PFSK-1 (cell line): ENCODE measurements around the gene CLEC11A.

Experiments used
- POLR2AphosphoS5 ChIP-seq: IDR thresholded peaks from 2 replicates; pipeline ENCODE4 v1.6.1; 2012; ENCODE audit warnings: low read depth, mild to moderate bottlenecking, control low read depth, low read length, moderate library complexity
- TF ChIP-seq, protein P1 (sequence below), 2 experiments: IDR thresholded peaks; 2 replicates each; pipeline versions ENCODE4 v1.6.1 to v1.8.0; 2011 to 2012; ENCODE audit warnings: low read depth in 2 of 2, low read length in 2 of 2, control low read depth in 1 of 2, inconsistent platforms in 1 of 2, mild to moderate bottlenecking in 1 of 2, moderate library complexity in 1 of 2; ENCODE audit not compliant: insufficient read depth in 1 of 2

DNA sequence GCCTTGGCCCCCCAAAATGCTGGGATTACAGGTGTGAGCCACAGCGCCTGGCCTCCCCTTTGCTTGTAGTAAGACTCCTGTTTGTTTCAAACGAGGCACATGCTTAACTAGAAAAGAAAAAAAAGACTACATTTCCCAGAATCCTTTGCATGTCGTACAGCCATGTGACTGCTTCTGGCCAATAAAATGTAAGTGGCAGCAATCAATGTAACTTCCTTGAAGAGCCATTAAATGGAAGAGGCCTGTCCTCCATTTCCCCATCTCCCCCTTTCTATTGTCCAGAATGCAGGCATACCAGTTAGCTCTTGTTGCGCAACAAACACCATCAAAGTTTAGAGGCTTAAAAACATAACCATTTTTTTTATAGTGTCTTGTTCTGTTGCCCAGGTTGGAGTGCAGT, 36.7 kb downstream of the CLEC11A start:
- TF ChIP-seq, protein P1, sequence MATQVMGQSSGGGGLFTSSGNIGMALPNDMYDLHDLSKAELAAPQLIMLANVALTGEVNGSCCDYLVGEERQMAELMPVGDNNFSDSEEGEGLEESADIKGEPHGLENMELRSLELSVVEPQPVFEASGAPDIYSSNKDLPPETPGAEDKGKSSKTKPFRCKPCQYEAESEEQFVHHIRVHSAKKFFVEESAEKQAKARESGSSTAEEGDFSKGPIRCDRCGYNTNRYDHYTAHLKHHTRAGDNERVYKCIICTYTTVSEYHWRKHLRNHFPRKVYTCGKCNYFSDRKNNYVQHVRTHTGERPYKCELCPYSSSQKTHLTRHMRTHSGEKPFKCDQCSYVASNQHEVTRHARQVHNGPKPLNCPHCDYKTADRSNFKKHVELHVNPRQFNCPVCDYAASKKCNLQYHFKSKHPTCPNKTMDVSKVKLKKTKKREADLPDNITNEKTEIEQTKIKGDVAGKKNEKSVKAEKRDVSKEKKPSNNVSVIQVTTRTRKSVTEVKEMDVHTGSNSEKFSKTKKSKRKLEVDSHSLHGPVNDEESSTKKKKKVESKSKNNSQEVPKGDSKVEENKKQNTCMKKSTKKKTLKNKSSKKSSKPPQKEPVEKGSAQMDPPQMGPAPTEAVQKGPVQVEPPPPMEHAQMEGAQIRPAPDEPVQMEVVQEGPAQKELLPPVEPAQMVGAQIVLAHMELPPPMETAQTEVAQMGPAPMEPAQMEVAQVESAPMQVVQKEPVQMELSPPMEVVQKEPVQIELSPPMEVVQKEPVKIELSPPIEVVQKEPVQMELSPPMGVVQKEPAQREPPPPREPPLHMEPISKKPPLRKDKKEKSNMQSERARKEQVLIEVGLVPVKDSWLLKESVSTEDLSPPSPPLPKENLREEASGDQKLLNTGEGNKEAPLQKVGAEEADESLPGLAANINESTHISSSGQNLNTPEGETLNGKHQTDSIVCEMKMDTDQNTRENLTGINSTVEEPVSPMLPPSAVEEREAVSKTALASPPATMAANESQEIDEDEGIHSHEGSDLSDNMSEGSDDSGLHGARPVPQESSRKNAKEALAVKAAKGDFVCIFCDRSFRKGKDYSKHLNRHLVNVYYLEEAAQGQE (IDR thresholded peaks at IDR 0.05; ENCODE audit: insufficient read depth in 1 of 2, low read depth in 2 of 2, low read length in 2 of 2) = no peak
- no peak for TF ChIP-seq POLR2AphosphoS5
